ENCODE data around the gene TXNRD2.
A peak's percentile ranks its signal among the peaks of the same experiment; 100 is the strongest.

The TXNRD2 gene

GRCh38 chr22:19901577-19902244 is 39.9 kb downstream of the TXNRD2 start:
- TF ChIP-seq TAF1 (IDR thresholded peaks at IDR 0.05; ENCODE audit: borderline replicate concordance, low read depth, low read length) (no peak), POLR2AphosphoS5 (IDR thresholded peaks at IDR 0.05; ENCODE audit: low read depth, low read length) (no peak), POLR2A (IDR thresholded peaks at IDR 0.05; ENCODE audit: low read depth, low read length) (no peak)
- FAIRE-seq (no peak), DNase-seq (ENCODE audit: insufficient read length) (no peak)

- no peak for DNase-seq (ENCODE audit: insufficient read length)
- FAIRE-seq, result no peak
- TF ChIP-seq POLR2A (IDR thresholded peaks at IDR 0.05; ENCODE audit: low read depth, low read length) (no peak), POLR2AphosphoS5 (IDR thresholded peaks at IDR 0.05; ENCODE audit: low read depth, low read length) (no peak), TAF1 (IDR thresholded peaks at IDR 0.05; ENCODE audit: borderline replicate concordance, low read depth, low read length) (no peak)
Observed at GRCh38 chr22:19900707-19901436, 40.7 kb downstream of the TXNRD2 start.

DNA sequence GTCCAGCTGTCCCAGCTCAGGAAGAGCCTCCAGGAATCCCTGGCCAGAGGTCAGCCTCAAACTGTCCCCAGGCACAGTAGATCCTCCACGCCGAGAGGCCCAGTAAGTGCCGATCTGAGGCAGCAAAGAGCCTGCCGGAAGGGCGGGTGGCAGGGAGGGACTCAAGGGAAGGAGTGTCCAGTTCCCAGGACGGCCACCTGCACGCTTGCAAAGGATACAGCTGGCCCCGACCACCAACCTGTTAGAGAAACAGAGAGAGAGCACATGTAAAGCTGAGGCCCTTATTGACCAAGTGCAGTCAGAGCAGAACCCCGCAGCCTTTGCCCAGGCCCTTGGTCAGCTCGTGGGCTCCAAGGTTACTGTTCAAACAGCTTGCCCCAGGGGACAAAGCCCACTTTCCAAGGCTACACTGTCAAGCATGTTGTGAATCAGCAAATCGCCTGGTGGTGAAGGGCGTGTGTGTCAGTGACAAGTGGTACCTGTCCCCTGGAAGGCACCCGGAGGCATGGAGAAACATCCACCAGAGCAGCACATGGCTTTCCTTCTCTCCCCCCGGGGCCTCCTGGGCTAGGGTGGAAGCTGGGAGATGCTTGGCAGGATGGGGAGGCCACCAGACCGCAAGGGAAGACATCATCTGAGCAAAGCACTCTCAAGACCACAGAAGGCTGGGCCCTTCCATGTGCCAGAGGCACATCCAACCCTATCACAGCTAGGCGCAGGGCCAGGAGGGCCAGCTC is 42.6 kb downstream of the TXNRD2 start:
- no peak for TF ChIP-seq POLR2AphosphoS5 (IDR thresholded peaks at IDR 0.05; ENCODE audit: low read depth, low read length)
- TF ChIP-seq TAF1 (IDR thresholded peaks at IDR 0.05; ENCODE audit: borderline replicate concordance, low read depth, low read length), result no peak
- TF ChIP-seq POLR2A (IDR thresholded peaks at IDR 0.05; ENCODE audit: low read depth, low read length), result no peak
- DNase-seq (ENCODE audit: insufficient read length), result no peak
- FAIRE-seq, result no peak

GRCh38 chr22:19898145-19898544 is 43.5 kb downstream of the TXNRD2 start:
- FAIRE-seq, result no peak
- no peak for TF ChIP-seq TAF1 (IDR thresholded peaks at IDR 0.05; ENCODE audit: borderline replicate concordance, low read depth, low read length)
- no peak for TF ChIP-seq POLR2AphosphoS5 (IDR thresholded peaks at IDR 0.05; ENCODE audit: low read depth, low read length)
- TF ChIP-seq POLR2A (IDR thresholded peaks at IDR 0.05; ENCODE audit: low read depth, low read length), result no peak

DNA sequence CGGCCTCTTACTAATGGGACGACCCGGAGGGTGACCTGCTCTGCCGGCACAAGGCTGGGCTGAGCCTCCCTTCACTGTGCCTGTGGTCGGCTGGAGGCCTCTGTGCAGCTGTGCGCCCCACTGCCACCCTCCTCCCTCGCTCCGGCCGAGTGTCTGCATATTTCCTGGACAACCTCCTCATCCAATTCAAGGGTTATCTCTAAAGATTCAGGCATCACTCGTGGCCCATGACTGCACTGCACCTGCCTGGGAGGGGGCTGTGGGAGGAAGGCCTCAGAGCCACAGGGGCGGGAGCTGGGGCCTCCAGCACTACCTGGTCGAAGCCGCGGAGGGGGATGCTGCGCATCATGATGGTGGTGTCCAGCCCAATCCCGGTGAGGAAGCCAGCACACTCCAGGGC is 43.9 kb downstream of the TXNRD2 start:
- no peak for TF ChIP-seq POLR2AphosphoS5 (IDR thresholded peaks at IDR 0.05; ENCODE audit: low read depth, low read length)
- TF ChIP-seq TAF1 (IDR thresholded peaks at IDR 0.05; ENCODE audit: borderline replicate concordance, low read depth, low read length), result no peak
- TF ChIP-seq POLR2A (IDR thresholded peaks at IDR 0.05; ENCODE audit: low read depth, low read length), result no peak
- no peak for DNase-seq (ENCODE audit: insufficient read length)
- no peak for FAIRE-seq

More at GRCh38 chr22:19898145-19898544, 43.5 kb downstream of the TXNRD2 start:
- DNase-seq (ENCODE audit: insufficient read length), result no peak

DNA sequence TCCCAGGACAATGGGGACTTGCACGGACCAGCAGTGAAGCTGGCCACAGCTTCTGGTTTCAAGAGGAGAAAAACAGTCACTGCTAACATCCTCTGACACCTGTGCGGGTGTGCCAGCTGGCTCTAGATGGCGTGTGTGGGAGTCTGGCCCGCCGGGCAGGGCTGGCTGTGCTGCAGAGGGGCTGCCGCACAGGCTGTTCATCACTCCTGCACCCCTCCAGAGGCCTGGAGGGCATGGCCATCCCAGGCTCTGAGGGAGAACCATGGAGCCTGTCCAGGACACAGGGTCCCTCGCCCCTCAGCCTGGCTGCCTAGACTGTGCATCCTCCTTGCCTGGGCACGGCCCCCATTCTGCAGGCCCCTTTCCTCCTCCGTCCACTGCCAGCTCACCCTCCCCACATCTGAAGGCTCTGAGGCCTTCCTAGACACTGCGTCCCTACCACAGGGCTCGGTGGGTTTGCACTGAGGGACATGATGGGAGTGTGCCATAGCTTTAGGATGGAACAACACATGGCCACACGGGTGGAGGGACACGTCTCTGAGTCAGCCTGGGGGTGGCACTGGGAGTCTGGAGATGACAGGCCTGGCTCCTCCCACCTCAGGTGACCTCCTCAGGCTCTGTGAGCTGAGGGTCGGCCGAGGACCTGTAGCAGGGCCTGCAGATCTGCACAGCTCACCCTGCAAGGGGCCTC is 44.8 kb downstream of the TXNRD2 start:
- DNase-seq (ENCODE audit: insufficient read length) (no peak), FAIRE-seq (no peak)
- TF ChIP-seq POLR2AphosphoS5 (IDR thresholded peaks at IDR 0.05; ENCODE audit: low read depth, low read length), result no peak
- TF ChIP-seq TAF1 (IDR thresholded peaks at IDR 0.05; ENCODE audit: borderline replicate concordance, low read depth, low read length), result no peak
- no peak for TF ChIP-seq POLR2A (IDR thresholded peaks at IDR 0.05; ENCODE audit: low read depth, low read length)

- no peak for DNase-seq (ENCODE audit: insufficient read length)
- TF ChIP-seq POLR2A (IDR thresholded peaks at IDR 0.05; ENCODE audit: low read depth, low read length) (no peak), TAF1 (IDR thresholded peaks at IDR 0.05; ENCODE audit: borderline replicate concordance, low read depth, low read length) (no peak), POLR2AphosphoS5 (IDR thresholded peaks at IDR 0.05; ENCODE audit: low read depth, low read length) (no peak)
- no peak for FAIRE-seq
Observed at GRCh38 chr22:19895160-19895849, 46.3 kb downstream of the TXNRD2 start.

DNA sequence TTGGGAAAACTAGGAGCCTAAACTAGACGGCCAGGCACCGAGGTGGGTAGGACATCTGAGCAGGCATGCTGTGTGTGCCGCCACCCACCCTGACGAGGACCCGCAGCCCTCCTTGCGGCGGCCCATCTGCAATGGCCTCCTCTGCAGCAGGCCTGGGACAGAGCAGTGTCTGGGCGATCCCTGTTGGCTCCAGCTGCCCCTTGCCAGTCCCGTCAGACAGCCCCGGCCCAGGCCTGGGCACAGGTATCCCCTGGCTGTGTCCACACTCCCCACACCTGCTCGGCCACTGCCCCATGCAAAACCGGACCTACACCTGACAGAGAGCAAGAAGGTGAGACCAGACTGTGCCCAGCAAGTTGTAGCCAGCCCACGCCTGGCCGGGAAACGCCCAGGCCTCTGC is 48.3 kb downstream of the TXNRD2 start:
- no peak for FAIRE-seq
- no peak for TF ChIP-seq POLR2A (IDR thresholded peaks at IDR 0.05; ENCODE audit: low read depth, low read length)
- TF ChIP-seq TAF1 (IDR thresholded peaks at IDR 0.05; ENCODE audit: borderline replicate concordance, low read depth, low read length), result no peak
- TF ChIP-seq POLR2AphosphoS5 (IDR thresholded peaks at IDR 0.05; ENCODE audit: low read depth, low read length), result no peak
- DNase-seq (ENCODE audit: insufficient read length), result no peak

GRCh38 chr22:19892925-19893324 is 48.7 kb downstream of the TXNRD2 start:
- no peak for FAIRE-seq
- TF ChIP-seq POLR2AphosphoS5 (IDR thresholded peaks at IDR 0.05; ENCODE audit: low read depth, low read length) (no peak), POLR2A (IDR thresholded peaks at IDR 0.05; ENCODE audit: low read depth, low read length) (no peak), TAF1 (IDR thresholded peaks at IDR 0.05; ENCODE audit: borderline replicate concordance, low read depth, low read length) (no peak)
- DNase-seq (ENCODE audit: insufficient read length), result no peak

GRCh38 chr22:19892257-19892879 is 49.2 kb downstream of the TXNRD2 start:
- no peak for FAIRE-seq
- peak; percentile 41 for DNase-seq (ENCODE audit: insufficient read length)
- TF ChIP-seq TAF1 (IDR thresholded peaks at IDR 0.05; ENCODE audit: borderline replicate concordance, low read depth, low read length) (no peak), POLR2AphosphoS5 (IDR thresholded peaks at IDR 0.05; ENCODE audit: low read depth, low read length) (no peak), POLR2A (IDR thresholded peaks at IDR 0.05; ENCODE audit: low read depth, low read length) (no peak)
